ENCODE data around the gene APBB2.

The APBB2 gene

GRCh38 chr4:41179498-41180195 is 34.7 kb downstream of the APBB2 start:
- no peak overlapping the region for H3K23ac ChIP-seq (ENCODE audit: low read length in 2 of 2)
- no peak overlapping the region for H2BK120ac ChIP-seq (ENCODE audit: low read depth, low read length)
- no peak overlapping the region for H2BK15ac ChIP-seq (ENCODE audit: low read depth, poor library complexity, severe bottlenecking)
- no peak overlapping the region for H3K4me3 ChIP-seq (ENCODE audit: insufficient read depth in 1 of 2, low read depth in 1 of 2, low read length in 2 of 2)
- H4K8ac ChIP-seq (ENCODE audit: low read length), result no peak overlapping the region
- no peak overlapping the region for H3K18ac ChIP-seq (ENCODE audit: low read depth in 1 of 2, low read length in 2 of 2)
- H3K14ac ChIP-seq (ENCODE audit: low read length in 2 of 2), result no peak overlapping the region
- peaks cover 0 to 3% of the 10 kb centered on the region in 2 experiments for H3K36me3 ChIP-seq (ENCODE audit: control insufficient read depth in 1 of 2, insufficient read depth in 2 of 2, low read depth in 1 of 2, low read length in 2 of 2)
- H3K4ac ChIP-seq (ENCODE audit: low read depth in 1 of 2, low read length in 2 of 2), result no peak overlapping the region
- no peak overlapping the region for H4K91ac ChIP-seq (ENCODE audit: low read length)
- 95% methylated on average over 3 of the region's 4 CpGs for WGBS
- H2BK5ac ChIP-seq (ENCODE audit: low read depth, low read length, poor library complexity, severe bottlenecking), result no peak overlapping the region
- no peak overlapping the region for H3K9ac ChIP-seq (ENCODE audit: low read length)
- no peak overlapping the region for H2AK5ac ChIP-seq (ENCODE audit: low read length, severe bottlenecking)
- H3K27me3 ChIP-seq (ENCODE audit: control insufficient read depth in 1 of 2, insufficient read depth in 1 of 2, low read length in 2 of 2), result no peaks in the 10 kb centered on the region
- H3K4me2 ChIP-seq (ENCODE audit: low read length, poor library complexity, severe bottlenecking), result no peak overlapping the region
- no peak overlapping the region for H2BK12ac ChIP-seq (ENCODE audit: low read length in 2 of 2)
- H3K79me1 ChIP-seq (replicated peaks; ENCODE audit: low read length, poor library complexity, severe bottlenecking), result peaks cover 4% of the 10 kb centered on the region
- DNase-seq, result no peak
- no peaks in the 10 kb centered on the region for H3K9me3 ChIP-seq (ENCODE audit: control insufficient read depth, low read length)
- peaks cover 5% of the 10 kb centered on the region for H3K4me1 ChIP-seq (ENCODE audit: control insufficient read depth, insufficient read depth, low read depth, low read length)
- no peak overlapping the region for H3K27ac ChIP-seq (ENCODE audit: low read length, poor library complexity, severe bottlenecking)
- no peak overlapping the region for H2AFZ ChIP-seq (ENCODE audit: low read depth, low read length)

DNA sequence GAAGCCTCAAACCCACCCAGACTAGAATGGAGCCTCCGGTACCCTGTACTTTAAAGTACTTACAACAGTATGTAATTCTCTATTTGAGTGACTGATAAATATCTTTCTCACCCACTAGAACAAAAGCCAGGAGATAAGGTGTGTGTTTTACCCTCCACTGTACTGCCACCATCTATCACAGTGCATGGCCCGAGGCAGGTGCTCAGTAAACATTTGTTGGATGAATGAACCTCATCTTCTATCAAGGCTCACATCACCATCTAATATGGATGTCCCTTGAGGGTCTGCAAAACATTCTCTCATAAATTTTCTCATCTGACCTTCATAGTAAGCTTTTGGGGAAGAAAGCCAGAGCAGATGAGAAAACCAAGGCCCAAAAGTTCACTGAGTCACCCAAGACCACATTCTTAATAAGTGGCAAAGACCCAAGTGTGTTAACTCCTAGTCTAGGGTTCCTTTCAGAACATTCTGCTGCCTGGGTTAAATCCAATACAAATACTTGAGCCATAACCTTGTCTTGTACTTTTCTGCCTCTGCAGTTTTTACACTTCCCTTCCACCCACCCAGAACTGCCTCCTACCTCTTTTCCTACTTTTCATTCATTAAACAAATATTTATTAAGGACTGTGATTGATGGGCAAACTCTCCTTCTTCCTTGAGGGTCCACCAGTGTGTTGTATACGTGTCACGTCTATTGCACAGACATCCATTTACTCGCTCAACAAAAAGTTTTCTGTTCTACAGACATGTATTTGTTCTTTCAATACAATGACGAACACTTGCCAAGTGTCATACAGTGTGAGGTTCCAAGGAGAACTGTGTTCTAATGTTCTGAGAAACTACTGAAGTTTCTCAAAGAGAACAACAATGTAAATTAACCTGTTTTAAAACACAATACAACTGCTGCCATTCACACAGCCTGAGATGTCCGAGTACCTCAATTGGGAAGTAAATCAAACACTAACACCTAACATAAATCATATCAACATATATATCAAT is 35.7 kb downstream of the APBB2 start:
- Histone ChIP-seq H2BK12ac (ENCODE audit: low read length in 2 of 2) (no peak overlapping the region), H3K36me3 (ENCODE audit: control insufficient read depth in 1 of 2, insufficient read depth in 2 of 2, low read depth in 1 of 2, low read length in 2 of 2) (no peaks in the 10 kb centered on the region), H3K18ac (ENCODE audit: low read depth in 1 of 2, low read length in 2 of 2) (no peak overlapping the region), H3K4me1 (ENCODE audit: control insufficient read depth, insufficient read depth, low read depth, low read length) (peaks cover 3% of the 10 kb centered on the region), H2AFZ (ENCODE audit: low read depth, low read length) (no peak overlapping the region), H4K8ac (ENCODE audit: low read length) (no peak overlapping the region), H3K9ac (ENCODE audit: low read length) (peak overlapping the region; percentile 4), H3K79me1 (replicated peaks; ENCODE audit: low read length, poor library complexity, severe bottlenecking) (peaks cover 3% of the 10 kb centered on the region), H3K27me3 (ENCODE audit: control insufficient read depth in 1 of 2, insufficient read depth in 1 of 2, low read length in 2 of 2) (no peaks in the 10 kb centered on the region), H3K9me3 (ENCODE audit: control insufficient read depth, low read length) (no peaks in the 10 kb centered on the region), H2BK5ac (ENCODE audit: low read depth, low read length, poor library complexity, severe bottlenecking) (no peak overlapping the region), H3K23ac (ENCODE audit: low read length in 2 of 2) (no peak overlapping the region), H3K4ac (ENCODE audit: low read depth in 1 of 2, low read length in 2 of 2) (no peak overlapping the region), H3K4me2 (ENCODE audit: low read length, poor library complexity, severe bottlenecking) (peak overlapping the region; percentile 12), H3K27ac (ENCODE audit: low read length, poor library complexity, severe bottlenecking) (peak overlapping the region; percentile 25), H3K4me3 (ENCODE audit: insufficient read depth in 1 of 2, low read depth in 1 of 2, low read length in 2 of 2) (peak overlapping the region in 1 of 2 experiments; percentile 3), H2BK120ac (ENCODE audit: low read depth, low read length) (no peak overlapping the region), H2AK5ac (ENCODE audit: low read length, severe bottlenecking) (peak overlapping the region; percentile 70), H4K91ac (ENCODE audit: low read length) (no peak overlapping the region), H2BK15ac (ENCODE audit: low read depth, poor library complexity, severe bottlenecking) (no peak overlapping the region), H3K14ac (ENCODE audit: low read length in 2 of 2) (no peak overlapping the region)
- DNase-seq, result peak; percentile 32
- WGBS, result 85% methylated on average over 6 of the region's 7 CpGs

DNA sequence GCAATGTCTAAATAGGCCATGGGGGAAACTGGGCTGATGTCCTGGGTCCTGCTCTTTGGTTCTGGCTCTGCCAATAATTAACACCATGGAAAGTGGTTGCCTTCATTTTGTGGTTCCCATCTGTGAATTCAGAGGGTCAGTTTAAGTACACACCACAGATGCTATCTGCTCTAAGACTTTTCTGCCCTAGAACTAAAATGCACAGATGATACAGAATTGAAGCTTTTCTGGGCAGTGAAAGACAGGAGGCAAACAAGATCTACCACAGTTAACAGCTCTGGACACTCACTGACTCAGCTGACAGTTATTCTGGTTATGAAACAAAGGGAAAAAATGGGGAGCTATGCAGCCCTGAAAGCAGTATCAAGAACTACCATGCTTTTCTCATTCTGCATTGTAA is 37.3 kb downstream of the APBB2 start:
- no peaks in the 10 kb centered on the region for H3K9me3 ChIP-seq (ENCODE audit: control insufficient read depth, low read length)
- peak overlapping the region; percentile 54 for H3K9ac ChIP-seq (ENCODE audit: low read length)
- no peaks in the 10 kb centered on the region for H3K36me3 ChIP-seq (ENCODE audit: control insufficient read depth in 1 of 2, insufficient read depth in 2 of 2, low read depth in 1 of 2, low read length in 2 of 2)
- no peak overlapping the region for H4K8ac ChIP-seq (ENCODE audit: low read length)
- H4K91ac ChIP-seq (ENCODE audit: low read length), result no peak overlapping the region
- H3K18ac ChIP-seq (ENCODE audit: low read depth in 1 of 2, low read length in 2 of 2), result no peak overlapping the region
- no peak overlapping the region for H3K23ac ChIP-seq (ENCODE audit: low read length in 2 of 2)
- H2BK15ac ChIP-seq (ENCODE audit: low read depth, poor library complexity, severe bottlenecking), result no peak overlapping the region
- no peak overlapping the region for H3K14ac ChIP-seq (ENCODE audit: low read length in 2 of 2)
- peaks cover 3% of the 10 kb centered on the region for H3K4me1 ChIP-seq (ENCODE audit: control insufficient read depth, insufficient read depth, low read depth, low read length)
- no peaks in the 10 kb centered on the region for H3K27me3 ChIP-seq (ENCODE audit: control insufficient read depth in 1 of 2, insufficient read depth in 1 of 2, low read length in 2 of 2)
- DNase-seq, result peak; percentile 81
- H2BK5ac ChIP-seq (ENCODE audit: low read depth, low read length, poor library complexity, severe bottlenecking), result no peak overlapping the region
- no peak overlapping the region for H2BK12ac ChIP-seq (ENCODE audit: low read length in 2 of 2)
- no peak overlapping the region for H2BK120ac ChIP-seq (ENCODE audit: low read depth, low read length)
- H2AFZ ChIP-seq (ENCODE audit: low read depth, low read length), result no peak overlapping the region
- peaks cover 11% of the 10 kb centered on the region for H3K79me1 ChIP-seq (replicated peaks; ENCODE audit: low read length, poor library complexity, severe bottlenecking)
- no peak overlapping the region for H3K4ac ChIP-seq (ENCODE audit: low read depth in 1 of 2, low read length in 2 of 2)
- H2AK5ac ChIP-seq (ENCODE audit: low read length, severe bottlenecking), result no peak overlapping the region
- peak overlapping the region; percentile 98 for H3K27ac ChIP-seq (ENCODE audit: low read length, poor library complexity, severe bottlenecking)
- H3K4me2 ChIP-seq (ENCODE audit: low read length, poor library complexity, severe bottlenecking), result no peak overlapping the region
- no peak overlapping the region for H3K4me3 ChIP-seq (ENCODE audit: insufficient read depth in 1 of 2, low read depth in 1 of 2, low read length in 2 of 2)

DNA sequence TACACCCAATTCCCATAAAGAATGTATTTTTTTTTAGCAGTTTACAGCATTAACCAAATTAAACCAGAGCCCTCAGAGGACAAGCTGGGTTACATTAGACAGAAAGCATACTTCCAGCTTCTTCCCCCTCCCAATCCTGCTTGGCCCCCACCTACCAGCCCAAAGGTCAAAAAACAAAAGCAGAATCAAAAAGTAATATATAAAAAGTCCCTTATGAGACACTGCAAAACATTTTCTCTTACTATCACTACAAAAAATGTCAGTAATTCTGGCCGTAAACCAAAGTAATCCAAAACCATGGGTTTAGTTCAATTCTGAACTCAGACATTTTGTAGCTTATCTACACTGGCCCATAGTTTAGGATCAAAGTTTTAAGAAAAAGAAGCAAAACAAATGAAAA is 38.0 kb downstream of the APBB2 start:
- Histone ChIP-seq H4K91ac (ENCODE audit: low read length) (no peak overlapping the region), H3K79me1 (replicated peaks; ENCODE audit: low read length, poor library complexity, severe bottlenecking) (peaks cover 12% of the 10 kb centered on the region), H4K8ac (ENCODE audit: low read length) (no peak overlapping the region), H3K4me2 (ENCODE audit: low read length, poor library complexity, severe bottlenecking) (peak overlapping the region; percentile 18), H3K4ac (ENCODE audit: low read depth in 1 of 2, low read length in 2 of 2) (no peak overlapping the region), H3K36me3 (ENCODE audit: control insufficient read depth in 1 of 2, insufficient read depth in 2 of 2, low read depth in 1 of 2, low read length in 2 of 2) (no peaks in the 10 kb centered on the region), H3K23ac (ENCODE audit: low read length in 2 of 2) (no peak overlapping the region), H2BK120ac (ENCODE audit: low read depth, low read length) (no peak overlapping the region), H3K18ac (ENCODE audit: low read depth in 1 of 2, low read length in 2 of 2) (no peak overlapping the region), H2AFZ (ENCODE audit: low read depth, low read length) (no peak overlapping the region), H3K27me3 (ENCODE audit: control insufficient read depth in 1 of 2, insufficient read depth in 1 of 2, low read length in 2 of 2) (no peaks in the 10 kb centered on the region), H3K9me3 (ENCODE audit: control insufficient read depth, low read length) (no peaks in the 10 kb centered on the region), H3K4me3 (ENCODE audit: insufficient read depth in 1 of 2, low read depth in 1 of 2, low read length in 2 of 2) (peak overlapping the region in 1 of 2 experiments; percentile 11), H3K4me1 (ENCODE audit: control insufficient read depth, insufficient read depth, low read depth, low read length) (peaks cover 3% of the 10 kb centered on the region), H2BK15ac (ENCODE audit: low read depth, poor library complexity, severe bottlenecking) (no peak overlapping the region), H3K14ac (ENCODE audit: low read length in 2 of 2) (no peak overlapping the region), H2BK5ac (ENCODE audit: low read depth, low read length, poor library complexity, severe bottlenecking) (no peak overlapping the region), H2BK12ac (ENCODE audit: low read length in 2 of 2) (no peak overlapping the region), H3K9ac (ENCODE audit: low read length) (peak overlapping the region; percentile 54), H2AK5ac (ENCODE audit: low read length, severe bottlenecking) (no peak overlapping the region), H3K27ac (ENCODE audit: low read length, poor library complexity, severe bottlenecking) (peak overlapping the region; percentile 86)
- DNase-seq, result peak; percentile 23
- 63% methylated on average over 1 of the region's 1 CpG for WGBS

All from mesenchymal stem cell (in vitro differentiated cells and primary cell).